Lung (tissue), 12 donors: ENCODE measurements around the gene ID2. TPM values are rescaled to one million over a fixed set of nuclear protein-coding genes. Genes with fewer than 3 reads are reported as not detected.

ENCODE experiments used
- ATAC-seq: fragments of 200-7000 bp; cut with Tn5 transposase; one replicate; pipeline ENCODE4 v1.9.1; 2020; ENCODE audit warnings: moderate number of reproducible peaks; ENCODE audit not compliant: insufficient read depth, low FRiP score
- DNase-seq, 3 donors: peaks; one replicate each; pipeline ENCODE4 v3.0.0-alpha.2; 2013 to 2017
- H3K27ac ChIP-seq, 2 donors: one replicate each; pipeline ENCODE4 v1.5.1; 2013; ENCODE audit warnings: mild to moderate bottlenecking in 2 of 2, moderate library complexity in 2 of 2, control low read depth in 1 of 2, inconsistent platforms in 1 of 2, low read depth in 1 of 2, low read length in 1 of 2
- H3K27me3 ChIP-seq, 3 donors: one replicate each; pipeline ENCODE4 v1.5.1; 2013; ENCODE audit warnings: low read length in 2 of 3; ENCODE audit not compliant: control insufficient read depth in 3 of 3, insufficient read depth in 3 of 3
- H3K36me3 ChIP-seq, 4 donors: one replicate each; pipeline ENCODE4 v1.5.1; 2013; ENCODE audit warnings: low read length in 4 of 4, mild to moderate bottlenecking in 1 of 4, moderate library complexity in 1 of 4; ENCODE audit not compliant: control insufficient read depth in 4 of 4, insufficient read depth in 4 of 4
- H3K4me1 ChIP-seq, 5 donors: one replicate each; pipeline ENCODE4 v1.5.1; 2013; ENCODE audit warnings: low read length in 5 of 5, mild to moderate bottlenecking in 2 of 5, moderate library complexity in 1 of 5; ENCODE audit not compliant: control insufficient read depth in 5 of 5, insufficient read depth in 5 of 5
- H3K4me3 ChIP-seq: one replicate; pipeline ENCODE4 v1.5.1; 2013; ENCODE audit warnings: mild to moderate bottlenecking, control low read depth, moderate library complexity
- H3K9ac ChIP-seq, 2 donors: one replicate each; pipeline ENCODE4 v1.5.1; 2013; ENCODE audit warnings: low read length in 2 of 2, control low read depth in 1 of 2; ENCODE audit not compliant: insufficient read depth in 1 of 2
- H3K9me3 ChIP-seq, 4 donors: one replicate each; pipeline ENCODE4 v1.5.1; 2013; ENCODE audit warnings: low read length in 3 of 4, mild to moderate bottlenecking in 1 of 4, moderate library complexity in 1 of 4; ENCODE audit not compliant: control insufficient read depth in 4 of 4, insufficient read depth in 3 of 4
- CTCF ChIP-seq: IDR thresholded peaks from 2 replicates; pipeline ENCODE4 v1.5.1; 2012; ENCODE audit warnings: mild to moderate bottlenecking; ENCODE audit errors: control extremely low read depth, extremely low read depth
- WGBS, 2 donors: extraction: QIAGEN DNeasy Blood & Tissue Kit; methylation state at CpG; one replicate each; pipeline ENCODE4 v1.1.7; 2013; 5-methylcytosine and 5-hydroxymethylcytosine counted together
- polyA plus RNA-seq, 2 donors: library from polyadenylated mRNA; stranded (reverse); fragments of 200-250 nt; gene quantifications; one replicate each; pipeline ENCODE4 v1.2.1, GENCODE V29; 2013
- total RNA-seq, 2 donors: library from RNA; depleted of rRNA in 1 of 2; stranded (reverse); fragments of >200 nt in 1 of 2; gene quantifications; one replicate each; pipeline ENCODE4 v1.2.1, GENCODE V29; 2014 to 2021
- donor health status: control.
- donor health status: control.
- donor health status: Bipolar disorder and iron deficiency.
- donor health status: healthy.
- donor health status: DM: yes; HTN: yes; CAD: no.

Gene ID2
- total and polyA plus RNA-seq, 4 donors, result 67.9 to 227 (median 133) TPM

- H3K4me1 ChIP-seq, result peaks cover 0 to 34% (median 4%) of the 10 kb centered on the region in 5 donors
- no peak overlapping the region for H3K4me3 ChIP-seq
- no peak overlapping the region for H3K9ac ChIP-seq
- no peaks in the 10 kb centered on the region for H3K36me3 ChIP-seq
- ATAC-seq (no peak), DNase-seq (no peak)
- H3K27ac ChIP-seq, result no peak overlapping the region
- no peak for TF ChIP-seq CTCF
- no peaks in the 10 kb centered on the region for H3K27me3 ChIP-seq
- WGBS, 2 donors, result 97 to 100% methylated on average over 3 of the region's 3 CpGs
- peaks cover 0 to 13% (median 2%) of the 10 kb centered on the region in 4 donors for H3K9me3 ChIP-seq
Measured at GRCh38 chr2:8673381-8673780, 8.5 kb upstream of the ID2 start.

DNA sequence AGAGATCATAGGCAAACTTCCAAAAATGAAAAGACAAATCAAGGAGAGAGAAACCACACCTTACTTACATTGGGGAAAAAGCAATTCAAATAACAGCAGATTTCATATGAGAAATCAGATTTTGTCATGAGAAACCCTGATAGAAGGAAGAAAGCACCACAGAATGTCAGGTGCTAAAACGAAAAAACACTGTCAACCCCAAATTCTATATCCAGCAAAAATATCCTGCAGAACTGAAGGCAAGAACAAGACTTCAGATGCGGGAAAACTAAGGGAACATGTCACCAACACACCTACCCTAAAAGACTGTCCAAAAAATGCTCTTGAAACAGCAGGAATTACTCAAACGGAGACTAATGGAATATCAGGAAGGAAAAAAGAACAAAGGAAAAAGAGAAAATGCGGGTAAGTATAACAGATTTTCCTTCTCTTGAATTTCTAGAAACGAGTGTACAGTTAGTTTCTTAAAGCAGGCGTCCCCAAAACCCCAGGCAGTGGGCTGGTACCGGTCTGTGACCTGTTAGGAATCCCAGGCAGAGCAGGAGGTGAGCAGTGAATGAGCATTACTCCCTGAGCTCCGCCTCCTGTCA lies 7.3 kb upstream of the ID2 start:
- TF ChIP-seq CTCF, result no peak
- ATAC-seq, result no peak
- WGBS, 2 donors, result 95 to 98% methylated on average over 8 of the region's 8 CpGs

GRCh38 chr2:8675543-8675942 lies 6.3 kb upstream of the ID2 start:
- H3K9ac ChIP-seq, result no peak overlapping the region
- ATAC-seq (no peak), DNase-seq (no peak)
- 86 to 90% methylated on average over 5 of the region's 5 CpGs for WGBS, 2 donors
- no peak for TF ChIP-seq CTCF
- H3K36me3 ChIP-seq, result no peaks in the 10 kb centered on the region
- H3K9me3 ChIP-seq, result peaks cover 0 to 13% (median 2%) of the 10 kb centered on the region in 4 donors
- no peaks in the 10 kb centered on the region for H3K27me3 ChIP-seq
- H3K4me1 ChIP-seq, result peaks cover 0 to 36% (median 9%) of the 10 kb centered on the region in 5 donors
- no peak overlapping the region for H3K4me3 ChIP-seq
- H3K27ac ChIP-seq, result no peak overlapping the region

More for the DNA sequence above, 7.3 kb upstream of the ID2 start:
- peak in 1 of 3 donors; percentile 28 for DNase-seq
- H3K4me3 ChIP-seq, result no peak overlapping the region
- H3K9me3 ChIP-seq, result peaks cover 0 to 13% (median 2%) of the 10 kb centered on the region in 4 donors
- no peak overlapping the region for H3K27ac ChIP-seq
- H3K9ac ChIP-seq, result no peak overlapping the region
- H3K27me3 ChIP-seq, result no peaks in the 10 kb centered on the region
- H3K36me3 ChIP-seq, result no peaks in the 10 kb centered on the region
- peaks cover 0 to 34% (median 5%) of the 10 kb centered on the region in 5 donors for H3K4me1 ChIP-seq
